Esophagus muscularis mucosa (tissue), 4 donors: ENCODE results near the gene TEAD2.

ENCODE experiments used
- EP300 ChIP-seq: sonication (generic); formaldehyde crosslinking; IDR thresholded peaks from one replicate; pipeline ENCODE4 v1.6.1; 2017; ENCODE audit warnings: antibody characterized with exemption
- POLR2A ChIP-seq: fragments of 450-650 bp; IDR thresholded peaks from one replicate; pipeline ENCODE4 v1.6.1; 2017; ENCODE audit warnings: antibody characterized with exemption, moderate library complexity, mild to moderate bottlenecking, low read depth
- POLR2AphosphoS5 ChIP-seq, 2 donors: sonication (generic); formaldehyde crosslinking; IDR thresholded peaks; one replicate each; pipeline ENCODE4 v1.6.1; 2017; ENCODE audit warnings: antibody characterized with exemption in 2 of 2
- TF ChIP-seq, protein P1 (sequence below), 3 experiments: fragments of 200-600 bp in 2 of 3; fragments of 450-650 bp in 1 of 3; sonication (generic) in 2 of 3; IDR thresholded peaks; one replicate each; pipeline ENCODE4 v1.5.1; 2017 to 2019; ENCODE audit warnings: antibody characterized with exemption in 3 of 3, mild to moderate bottlenecking in 2 of 3, moderate library complexity in 1 of 3

DNA sequence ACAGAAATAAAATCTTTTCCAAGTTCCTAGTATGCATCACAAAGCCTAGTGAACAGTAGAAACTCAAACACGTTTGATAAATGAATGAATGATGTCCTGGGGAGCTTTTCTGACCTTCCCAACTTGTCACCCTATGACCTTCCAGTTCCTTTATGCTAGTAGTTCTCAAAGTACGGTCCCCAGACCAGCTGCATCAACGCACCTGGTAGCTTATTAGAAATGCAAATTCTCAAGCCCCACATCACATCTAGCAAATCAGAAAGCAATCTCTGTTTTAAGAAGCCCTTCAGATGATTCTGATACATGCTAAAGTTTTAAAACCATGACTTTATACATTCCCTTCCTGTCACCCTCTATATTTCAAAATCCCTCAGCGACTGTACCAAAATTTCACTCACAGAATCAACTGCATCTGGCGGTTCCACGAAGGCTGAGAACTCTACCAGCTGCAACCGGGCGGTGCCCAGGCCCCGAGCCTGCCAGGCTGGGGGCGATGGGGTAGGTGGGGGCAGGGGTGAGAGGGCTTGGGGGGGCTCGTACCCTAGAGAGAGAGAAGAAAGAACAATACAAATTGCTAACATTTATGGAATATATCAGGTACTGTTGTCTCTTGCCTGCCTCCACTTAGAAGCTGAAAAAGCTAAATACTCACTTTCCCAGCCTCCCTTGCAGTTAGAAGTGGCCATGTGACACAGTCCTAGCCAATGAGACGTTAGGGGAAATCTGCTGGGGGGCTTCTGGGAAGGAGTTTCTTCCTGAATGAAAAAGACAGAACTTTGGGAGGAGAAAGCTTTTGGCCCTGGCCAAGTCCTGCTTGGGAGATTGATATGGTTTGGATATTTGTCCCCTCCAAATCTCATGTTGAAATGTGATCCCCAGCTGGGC is 13.7 kb downstream of the TEAD2 start:
- TF ChIP-seq, protein P1, sequence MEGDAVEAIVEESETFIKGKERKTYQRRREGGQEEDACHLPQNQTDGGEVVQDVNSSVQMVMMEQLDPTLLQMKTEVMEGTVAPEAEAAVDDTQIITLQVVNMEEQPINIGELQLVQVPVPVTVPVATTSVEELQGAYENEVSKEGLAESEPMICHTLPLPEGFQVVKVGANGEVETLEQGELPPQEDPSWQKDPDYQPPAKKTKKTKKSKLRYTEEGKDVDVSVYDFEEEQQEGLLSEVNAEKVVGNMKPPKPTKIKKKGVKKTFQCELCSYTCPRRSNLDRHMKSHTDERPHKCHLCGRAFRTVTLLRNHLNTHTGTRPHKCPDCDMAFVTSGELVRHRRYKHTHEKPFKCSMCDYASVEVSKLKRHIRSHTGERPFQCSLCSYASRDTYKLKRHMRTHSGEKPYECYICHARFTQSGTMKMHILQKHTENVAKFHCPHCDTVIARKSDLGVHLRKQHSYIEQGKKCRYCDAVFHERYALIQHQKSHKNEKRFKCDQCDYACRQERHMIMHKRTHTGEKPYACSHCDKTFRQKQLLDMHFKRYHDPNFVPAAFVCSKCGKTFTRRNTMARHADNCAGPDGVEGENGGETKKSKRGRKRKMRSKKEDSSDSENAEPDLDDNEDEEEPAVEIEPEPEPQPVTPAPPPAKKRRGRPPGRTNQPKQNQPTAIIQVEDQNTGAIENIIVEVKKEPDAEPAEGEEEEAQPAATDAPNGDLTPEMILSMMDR (IDR thresholded peaks at IDR 0.05), result no peak
- TF ChIP-seq POLR2AphosphoS5 (IDR thresholded peaks at IDR 0.05) (no peak), POLR2A (no peak), EP300 (no peak)
